Stimulated activated CD8-positive, alpha-beta memory T cell treated with anti-CD3 and anti-CD28 coated beads, Interleukin-4, amount 100 ng/mL, for 48 hours (primary cell): ENCODE results near the gene DNAJB12.
"Not testable (repeated sequence)": the region's sequence is repeated elsewhere in the genome, so short reads cannot be mapped to it uniquely, and the experiment has no call there.

Experiments used
- DNase-seq: peaks from one replicate; pipeline ENCODE4 v3.0.0-alpha.2; 2020

The DNAJB12 gene

GRCh38 chr10:72354356-72355213, at the start of gene DNAJB12:
DNAJB12 (minus strand) TSS chr10:72354919; CDS start chr10:72354897, 22 bp downstream.
- peak; percentile 91 for DNase-seq

- DNase-seq = not testable (repeated sequence)
These were observed 40.9 kb upstream of the DNAJB12 start for GRCh38 chr10:72395581-72395980.

GRCh38 chr10:72392571-72392970, 37.9 kb upstream of the DNAJB12 start:
- DNase-seq = no peak

- DNase-seq = no peak
These were observed 36.0 kb upstream of the DNAJB12 start for GRCh38 chr10:72390764-72391163.

GRCh38 chr10:72389716-72390115, 35.0 kb upstream of the DNAJB12 start:
- no peak for DNase-seq

- DNase-seq = no peak
These were observed 34.3 kb upstream of the DNAJB12 start for GRCh38 chr10:72389014-72389413.

- no peak for DNase-seq
These were observed 33.3 kb upstream of the DNAJB12 start for GRCh38 chr10:72388062-72388461.

GRCh38 chr10:72386916-72387586, 32.3 kb upstream of the DNAJB12 start:
- DNase-seq = no peak

GRCh38 chr10:72385724-72386123, 31.0 kb upstream of the DNAJB12 start:
- no peak for DNase-seq

GRCh38 chr10:72384982-72385381, 30.3 kb upstream of the DNAJB12 start:
- not testable (repeated sequence) for DNase-seq

- DNase-seq = no peak
These were observed 25.1 kb upstream of the DNAJB12 start for GRCh38 chr10:72379776-72380175.

GRCh38 chr10:72379062-72379461, 24.3 kb upstream of the DNAJB12 start:
- no peak for DNase-seq

- DNase-seq = no peak
These were observed 20.9 kb upstream of the DNAJB12 start for GRCh38 chr10:72375585-72375984.

- no peak for DNase-seq
These were observed 20.5 kb upstream of the DNAJB12 start for GRCh38 chr10:72375173-72375572.

GRCh38 chr10:72370201-72370722, 15.5 kb upstream of the DNAJB12 start:
- no peak for DNase-seq

- DNase-seq = no peak
These were observed 12.7 kb upstream of the DNAJB12 start for GRCh38 chr10:72367301-72367960.

- no peak for DNase-seq
These were observed 10.6 kb upstream of the DNAJB12 start for GRCh38 chr10:72365106-72365895.

- peak; percentile 88 for DNase-seq
These were observed 9.6 kb upstream of the DNAJB12 start for GRCh38 chr10:72364239-72364777.

GRCh38 chr10:72356987-72357386, 2.3 kb upstream of the DNAJB12 start:
- DNase-seq = no peak

- no peak for DNase-seq
These were observed 1.4 kb upstream of the DNAJB12 start for GRCh38 chr10:72356115-72356514.

GRCh38 chr10:72355214-72355555, 466 bp upstream of the DNAJB12 start:
- no peak for DNase-seq

- no peak for DNase-seq
These were observed 759 bp downstream of the DNAJB12 start for GRCh38 chr10:72353965-72354355.
